Adrenal gland (tissue), 5 donors: ENCODE measurements around the gene LCN1.

Source experiments
- POLR2A ChIP-seq, 2 donors: fragments of 450-650 bp; IDR thresholded peaks; one replicate each; pipeline ENCODE4 v1.6.1; 2017; ENCODE audit warnings: antibody characterized with exemption in 2 of 2, mild to moderate bottlenecking in 2 of 2, moderate library complexity in 1 of 2
- TF ChIP-seq, protein P1 (sequence below), 6 experiments: fragments of 450-650 bp in 4 of 6; fragments of 200-600 bp in 2 of 6; sonication (generic) in 1 of 6; IDR thresholded peaks; 1 replicate in 5 of 6; 2 replicates in 1 of 6; pipeline versions ENCODE4 v1.5.1 to v1.8.0; 2016 to 2021; ENCODE audit warnings: antibody characterized with exemption in 6 of 6, mild to moderate bottlenecking in 2 of 6, moderate library complexity in 1 of 6
- donor health status: DM: no; HTN: no; CAD: no.

DNA sequence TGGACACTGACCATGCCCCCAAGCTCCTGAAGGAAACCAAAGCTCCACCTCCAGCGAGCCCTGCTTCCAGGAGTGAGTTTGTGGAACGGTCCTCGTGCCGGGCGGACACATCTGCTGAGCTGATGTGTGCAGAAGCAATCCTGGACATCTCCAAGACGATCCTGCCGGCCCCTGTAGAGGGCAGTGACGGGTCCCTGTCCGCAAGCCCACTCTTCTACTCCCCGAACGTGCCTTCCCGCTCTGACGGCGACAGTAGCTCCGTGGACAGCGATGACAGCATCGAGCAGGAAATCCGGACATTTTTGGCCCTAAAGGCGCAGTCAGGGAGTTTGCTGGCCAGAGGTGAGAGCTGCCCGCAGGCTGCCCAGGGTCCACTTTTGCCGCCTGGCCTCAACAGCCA, 35.4 kb upstream of the LCN1 start:
- TF ChIP-seq, protein P1, sequence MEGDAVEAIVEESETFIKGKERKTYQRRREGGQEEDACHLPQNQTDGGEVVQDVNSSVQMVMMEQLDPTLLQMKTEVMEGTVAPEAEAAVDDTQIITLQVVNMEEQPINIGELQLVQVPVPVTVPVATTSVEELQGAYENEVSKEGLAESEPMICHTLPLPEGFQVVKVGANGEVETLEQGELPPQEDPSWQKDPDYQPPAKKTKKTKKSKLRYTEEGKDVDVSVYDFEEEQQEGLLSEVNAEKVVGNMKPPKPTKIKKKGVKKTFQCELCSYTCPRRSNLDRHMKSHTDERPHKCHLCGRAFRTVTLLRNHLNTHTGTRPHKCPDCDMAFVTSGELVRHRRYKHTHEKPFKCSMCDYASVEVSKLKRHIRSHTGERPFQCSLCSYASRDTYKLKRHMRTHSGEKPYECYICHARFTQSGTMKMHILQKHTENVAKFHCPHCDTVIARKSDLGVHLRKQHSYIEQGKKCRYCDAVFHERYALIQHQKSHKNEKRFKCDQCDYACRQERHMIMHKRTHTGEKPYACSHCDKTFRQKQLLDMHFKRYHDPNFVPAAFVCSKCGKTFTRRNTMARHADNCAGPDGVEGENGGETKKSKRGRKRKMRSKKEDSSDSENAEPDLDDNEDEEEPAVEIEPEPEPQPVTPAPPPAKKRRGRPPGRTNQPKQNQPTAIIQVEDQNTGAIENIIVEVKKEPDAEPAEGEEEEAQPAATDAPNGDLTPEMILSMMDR (IDR thresholded peaks at IDR 0.05), result no peak
- TF ChIP-seq POLR2A (IDR thresholded peaks at IDR 0.05), result no peak
